Uterine smooth muscle cell (primary cell): Measurements from ENCODE around the gene FRMD5. TPM values are rescaled to one million over a fixed set of nuclear protein-coding genes. Genes with fewer than 3 reads are reported as not detected.

ENCODE experiments used
- total RNA-seq: library from RNA; depleted of rRNA; stranded (reverse); fragments of >200 nt; gene quantifications from 2 replicates; pipeline ENCODE4 v1.2.3, GENCODE V29; 2014

Gene FRMD5
- total RNA-seq: 11.1 and 12.4 TPM in 2 replicates

DNA sequence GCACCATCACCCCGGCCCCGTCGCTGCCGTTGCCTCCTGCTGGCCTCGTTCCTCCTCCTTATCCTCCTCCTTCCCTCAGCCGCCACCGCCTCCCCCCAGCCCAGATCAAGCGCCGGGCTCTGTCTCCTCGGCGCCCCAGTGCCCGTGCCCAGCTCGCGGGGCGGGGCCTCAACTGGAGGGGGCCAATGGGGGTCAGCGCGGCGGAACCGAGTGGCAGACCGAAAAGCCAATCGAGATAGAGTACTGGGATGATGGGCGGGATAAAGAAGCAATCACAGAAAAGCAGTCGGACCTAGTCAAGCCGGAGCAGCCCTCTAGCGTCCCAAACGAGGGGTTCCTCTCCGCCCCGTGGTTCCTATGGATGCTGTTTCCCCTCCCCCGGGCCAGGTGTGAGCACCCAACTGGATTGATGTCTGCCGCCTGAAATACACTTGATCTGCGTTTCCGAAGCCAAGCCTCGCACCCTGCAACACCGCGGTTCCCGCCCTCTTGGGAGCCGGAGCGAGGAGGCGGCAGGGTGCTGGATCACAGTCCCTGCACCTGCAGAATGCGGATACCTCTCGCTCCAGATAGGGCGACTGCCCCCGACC is at the start of gene FRMD5:
Gene FRMD5, minus strand, starts transcription at position 121 of the 590 bp plus-strand sequence.

DNA sequence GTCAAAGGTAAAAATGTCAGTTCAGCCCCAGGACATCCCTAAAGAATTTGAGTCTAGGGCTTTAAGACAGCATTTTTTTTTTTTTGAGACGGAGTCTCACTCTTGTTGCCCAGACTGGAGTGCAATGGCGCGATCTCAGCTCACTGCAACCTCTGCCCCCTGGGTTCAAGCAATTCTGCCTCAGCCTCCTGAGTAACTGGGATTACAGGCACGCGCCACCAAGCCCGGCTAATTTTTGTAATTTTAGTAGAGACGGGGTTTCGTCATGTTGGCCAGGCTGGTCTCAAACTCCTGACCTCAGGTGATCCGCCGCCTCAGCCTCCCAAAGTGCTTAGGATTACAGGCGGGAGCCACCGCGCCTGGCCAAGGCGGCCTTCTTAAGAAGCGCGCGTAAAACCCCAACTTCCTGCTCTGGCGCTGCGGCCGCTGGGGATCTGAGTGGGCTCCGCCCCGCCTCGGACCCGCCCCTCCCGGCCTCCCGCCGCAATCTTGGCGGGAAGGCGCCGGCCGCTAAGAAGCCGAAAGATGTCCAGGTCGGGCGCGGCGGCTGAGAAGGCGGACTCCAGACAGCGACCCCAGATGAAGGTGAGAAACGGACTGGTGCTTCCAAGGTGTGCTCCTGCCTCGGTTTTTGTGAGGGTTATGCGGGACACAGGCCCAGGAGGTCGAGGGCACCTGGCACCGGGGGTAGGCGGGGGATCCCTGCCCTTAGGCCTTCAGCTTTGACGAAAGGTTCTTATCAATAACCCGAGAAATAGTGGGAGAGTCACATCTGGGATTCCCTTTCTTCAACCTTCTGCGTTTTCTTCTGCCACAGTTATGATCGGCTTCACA is 368.3 kb downstream of the FRMD5 start, which contains the start of gene WDR76:
Gene WDR76, plus strand, starts transcription at position 495 of the 834 bp plus-strand sequence. Its CDS starts 31 bp downstream, at position 526.

DNA sequence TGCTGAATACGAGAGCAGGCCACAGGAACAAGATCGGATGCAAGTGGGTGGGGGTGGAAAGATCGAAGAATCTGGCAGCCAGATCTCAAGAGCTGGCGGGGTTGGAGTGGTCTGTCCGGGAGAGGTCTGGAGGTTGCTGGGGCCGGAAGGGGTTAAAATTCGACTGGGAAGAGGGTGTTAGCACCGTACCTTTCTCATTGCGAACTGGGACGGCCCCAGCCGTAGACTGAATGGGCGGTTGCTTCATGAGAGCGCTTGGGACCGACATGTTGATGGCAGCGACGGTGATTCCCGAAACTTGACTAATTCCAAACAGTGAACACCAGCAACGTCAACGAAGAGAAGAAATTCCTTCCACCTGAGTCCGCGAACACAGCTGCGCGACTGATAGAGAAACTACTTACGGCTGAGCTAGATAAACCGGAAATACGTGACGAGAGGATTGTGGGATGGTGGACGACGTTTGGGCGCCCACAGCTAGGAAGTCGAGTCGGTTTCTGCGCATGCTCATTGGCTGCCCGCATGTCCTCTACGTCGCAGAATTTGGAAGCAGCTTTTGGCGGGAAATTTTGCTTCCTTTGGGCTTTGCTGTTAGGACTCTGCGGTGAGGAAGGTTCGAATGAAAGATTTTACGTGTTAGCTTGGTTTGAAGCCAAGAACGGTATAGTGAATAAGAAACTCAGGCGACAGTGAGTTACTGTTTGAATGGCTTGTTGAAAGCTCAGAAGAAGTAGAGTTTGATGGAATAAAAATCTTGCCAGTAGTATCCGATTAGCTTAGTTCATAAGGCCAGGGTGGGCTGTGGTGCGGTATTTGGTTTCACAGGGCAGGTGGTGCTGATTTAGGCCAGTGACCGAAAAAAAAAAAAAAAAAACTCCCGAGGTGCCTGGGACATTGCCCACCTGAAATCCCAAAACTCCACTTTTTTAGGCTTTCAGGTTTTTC is 370.5 kb downstream of the FRMD5 start, which contains the start of gene MFAP1:
Gene MFAP1, minus strand, starts transcription at position 389 of the 945 bp plus-strand sequence. Its CDS starts 121 bp downstream, at position 268.

Other genes starting within 250 kb of the FRMD5 start
- 122 and 163 TPM in 2 replicates for gene GOLM2, start 93.4 kb upstream of the FRMD5 start, total RNA-seq
- 58.2 and 82.3 TPM in 2 replicates for gene CTDSPL2, start 232.4 kb upstream of the FRMD5 start, total RNA-seq